ENCODE data around the gene TMEM11. TPM values are rescaled to one million over a fixed set of nuclear protein-coding genes. Genes with fewer than 3 reads are reported as not detected.

TMEM11 gene
- total RNA-seq, 3 donors from 2014 or later: 25.7 to 34.4 (median 27.1) TPM

DNA sequence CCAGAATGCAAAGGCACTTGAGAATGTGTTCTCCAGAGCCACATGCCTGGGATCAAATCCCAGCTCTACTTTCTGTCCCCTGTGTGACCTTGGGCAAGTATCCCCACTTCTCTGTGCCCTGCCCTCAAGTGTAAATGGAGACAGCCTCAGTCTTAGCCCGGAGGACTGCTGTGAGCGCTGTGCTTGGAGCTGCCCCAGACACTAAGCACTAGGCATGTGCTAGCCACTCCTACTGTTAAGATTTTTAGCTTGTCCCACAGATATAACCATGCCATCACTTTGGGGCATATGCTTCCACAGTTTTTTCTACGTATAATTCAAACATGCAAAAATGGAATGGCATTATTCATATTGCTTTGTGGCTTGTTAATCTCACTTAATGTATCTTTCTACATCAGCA lies 29.4 kb downstream of the TMEM11 start:
- DNase-seq (no peak), ATAC-seq (no peak)
- no peaks in the 10 kb centered on the region for H3K36me3 ChIP-seq (ENCODE audit: low read depth)
- TF ChIP-seq, protein P1, sequence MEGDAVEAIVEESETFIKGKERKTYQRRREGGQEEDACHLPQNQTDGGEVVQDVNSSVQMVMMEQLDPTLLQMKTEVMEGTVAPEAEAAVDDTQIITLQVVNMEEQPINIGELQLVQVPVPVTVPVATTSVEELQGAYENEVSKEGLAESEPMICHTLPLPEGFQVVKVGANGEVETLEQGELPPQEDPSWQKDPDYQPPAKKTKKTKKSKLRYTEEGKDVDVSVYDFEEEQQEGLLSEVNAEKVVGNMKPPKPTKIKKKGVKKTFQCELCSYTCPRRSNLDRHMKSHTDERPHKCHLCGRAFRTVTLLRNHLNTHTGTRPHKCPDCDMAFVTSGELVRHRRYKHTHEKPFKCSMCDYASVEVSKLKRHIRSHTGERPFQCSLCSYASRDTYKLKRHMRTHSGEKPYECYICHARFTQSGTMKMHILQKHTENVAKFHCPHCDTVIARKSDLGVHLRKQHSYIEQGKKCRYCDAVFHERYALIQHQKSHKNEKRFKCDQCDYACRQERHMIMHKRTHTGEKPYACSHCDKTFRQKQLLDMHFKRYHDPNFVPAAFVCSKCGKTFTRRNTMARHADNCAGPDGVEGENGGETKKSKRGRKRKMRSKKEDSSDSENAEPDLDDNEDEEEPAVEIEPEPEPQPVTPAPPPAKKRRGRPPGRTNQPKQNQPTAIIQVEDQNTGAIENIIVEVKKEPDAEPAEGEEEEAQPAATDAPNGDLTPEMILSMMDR (IDR thresholded peaks at IDR 0.05): no peak
- no peaks in the 10 kb centered on the region for H3K9me3 ChIP-seq
- no peaks in the 10 kb centered on the region for H3K4me1 ChIP-seq (ENCODE audit: low read depth)
- no peak overlapping the region for H3K4me3 ChIP-seq
- intact Hi-C loops (cut with DNase I, micrococcal nuclease): no loop called here

DNA sequence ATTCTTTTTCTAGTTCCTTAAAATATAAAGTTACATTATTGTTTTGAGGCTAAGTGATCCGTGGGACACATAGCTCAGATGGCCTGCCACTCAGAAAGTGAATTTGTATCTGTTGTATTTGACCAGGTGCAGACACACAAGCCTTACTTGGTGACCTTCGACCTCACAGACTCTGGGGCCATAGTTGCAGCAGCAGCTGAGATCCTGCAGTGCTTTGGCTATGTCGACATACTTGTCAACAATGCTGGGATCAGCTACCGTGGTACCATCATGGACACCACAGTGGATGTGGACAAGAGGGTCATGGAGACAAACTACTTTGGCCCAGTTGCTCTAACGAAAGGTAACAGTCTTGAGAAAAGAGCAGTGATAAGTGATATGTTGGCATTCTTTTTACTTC lies 30.5 kb downstream of the TMEM11 start:
- ATAC-seq: no peak
- H3K4me1 ChIP-seq (ENCODE audit: low read depth): no peaks in the 10 kb centered on the region
- no peaks in the 10 kb centered on the region for H3K36me3 ChIP-seq (ENCODE audit: low read depth)
- TF ChIP-seq, protein P1 (IDR thresholded peaks at IDR 0.05): no peak
- DNase-seq: no peak
- H3K9me3 ChIP-seq: no peaks in the 10 kb centered on the region
- H3K4me3 ChIP-seq: no peak overlapping the region
- intact Hi-C loops (cut with DNase I, micrococcal nuclease): no loop called here

DNA sequence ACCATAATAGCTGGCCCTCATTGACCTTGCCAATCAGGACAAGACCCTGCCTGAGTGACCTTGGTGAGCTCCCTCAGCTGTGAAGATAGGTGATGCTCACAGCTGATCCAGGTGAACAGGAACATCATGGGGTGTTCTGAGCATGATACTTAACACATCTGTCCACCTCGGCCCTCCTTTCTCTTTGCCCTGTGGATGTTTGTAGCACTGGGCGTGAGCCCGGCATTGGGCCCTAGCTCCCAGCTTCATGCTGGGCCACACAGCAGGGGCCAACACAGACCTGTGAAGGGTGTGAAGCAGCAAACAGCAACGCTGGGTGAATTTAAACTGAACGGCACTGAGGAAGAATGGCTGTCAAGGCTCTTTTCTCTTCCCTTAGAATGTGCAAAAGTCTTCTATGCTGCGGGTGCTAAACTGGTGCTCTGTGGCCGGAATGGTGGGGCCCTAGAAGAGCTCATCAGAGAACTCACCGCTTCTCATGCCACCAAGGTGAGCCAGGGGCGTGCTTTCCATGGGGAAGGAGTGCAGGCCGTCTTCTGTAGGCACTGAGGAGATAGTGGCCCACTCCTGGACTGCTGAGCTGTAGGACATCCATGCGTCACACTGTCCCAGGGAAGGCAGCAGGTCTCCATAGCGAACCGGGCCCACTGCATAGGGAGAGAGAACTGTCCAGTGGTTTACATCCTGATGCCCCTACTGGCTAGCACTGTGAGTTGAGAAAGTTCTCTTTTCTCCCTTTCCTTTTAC lies 35.9 kb downstream of the TMEM11 start:
- TF ChIP-seq, protein P1 (IDR thresholded peaks at IDR 0.05): no peak
- Histone ChIP-seq H3K4me3 (no peak overlapping the region), H3K9me3 (no peaks in the 10 kb centered on the region), H3K36me3 (ENCODE audit: low read depth) (no peaks in the 10 kb centered on the region), H3K4me1 (ENCODE audit: low read depth) (no peaks in the 10 kb centered on the region)
- intact Hi-C loops (cut with DNase I, micrococcal nuclease): no loop called here
- no peak for ATAC-seq
- DNase-seq: no peak

DNA sequence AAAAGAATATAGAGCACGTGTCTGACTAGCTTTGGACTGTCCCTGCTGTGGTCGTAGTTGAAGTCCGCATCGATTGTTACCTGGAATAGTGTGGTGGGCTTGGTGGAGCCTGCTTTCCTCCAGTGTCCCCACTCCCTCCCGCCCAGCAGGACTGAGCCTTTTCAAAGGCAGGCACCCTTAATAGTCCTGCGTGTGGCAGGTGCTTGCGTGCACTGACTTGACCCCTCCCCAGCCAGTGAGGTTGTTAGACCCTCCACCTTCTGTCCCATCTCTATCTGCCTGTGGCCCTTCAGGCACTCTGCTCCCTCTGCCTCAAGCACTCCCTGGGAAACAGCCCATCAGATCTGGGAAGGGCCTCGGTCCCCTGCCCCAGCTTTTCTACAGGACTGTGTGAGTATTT lies 36.6 kb downstream of the TMEM11 start:
- TF ChIP-seq, protein P1 (IDR thresholded peaks at IDR 0.05): no peak
- intact Hi-C loops (cut with DNase I, micrococcal nuclease): no loop called here
- no peaks in the 10 kb centered on the region for H3K9me3 ChIP-seq
- ATAC-seq: no peak
- no peak for DNase-seq
- no peaks in the 10 kb centered on the region for H3K4me1 ChIP-seq (ENCODE audit: low read depth)
- H3K4me3 ChIP-seq: no peak overlapping the region
- H3K36me3 ChIP-seq (ENCODE audit: low read depth): no peaks in the 10 kb centered on the region

DNA sequence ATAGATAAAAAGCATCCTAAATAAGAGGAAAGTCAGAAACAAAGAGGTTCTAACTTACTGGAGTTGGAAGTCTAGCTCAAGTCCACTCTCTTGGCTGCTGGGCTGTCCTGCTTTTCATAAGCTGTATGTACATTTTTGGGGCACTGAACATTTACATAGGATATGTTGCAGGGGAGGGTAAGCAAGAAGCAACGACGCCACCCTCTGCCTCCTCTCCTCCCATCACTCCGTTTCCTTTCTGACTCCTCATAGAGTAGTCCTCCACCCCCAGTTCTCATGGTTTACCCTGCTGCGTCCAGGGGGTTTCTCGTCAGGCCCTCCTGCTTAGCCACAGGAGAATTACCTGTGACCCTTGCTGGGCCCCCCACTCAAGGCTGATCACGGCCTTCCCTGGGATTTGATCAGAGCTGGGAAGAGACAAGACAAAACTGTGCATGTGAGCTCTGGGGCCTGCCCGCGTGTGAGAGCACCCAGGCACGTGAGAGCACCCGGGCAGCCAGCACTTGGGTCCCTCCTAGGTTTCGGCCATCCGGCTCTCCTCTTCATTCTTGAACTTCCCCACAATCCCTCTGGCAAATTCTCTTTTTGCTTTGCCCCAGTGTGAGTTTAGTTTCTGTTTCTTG lies 37.1 kb downstream of the TMEM11 start:
- Histone ChIP-seq H3K4me1 (ENCODE audit: low read depth) (no peaks in the 10 kb centered on the region), H3K4me3 (no peak overlapping the region), H3K36me3 (ENCODE audit: low read depth) (no peaks in the 10 kb centered on the region), H3K9me3 (no peaks in the 10 kb centered on the region)
- TF ChIP-seq, protein P1 (IDR thresholded peaks at IDR 0.05): no peak
- intact Hi-C loops (cut with DNase I, micrococcal nuclease): no loop called here
- DNase-seq: no peak
- ATAC-seq: no peak

Measured in mucosa of descending colon (tissue), 3 donors.